Progenitor cell of endocrine pancreas (in vitro differentiated cells): Measurements from ENCODE around the gene PLEKHG2. TPM values are rescaled to one million over a fixed set of nuclear protein-coding genes. Genes with fewer than 3 reads are reported as not detected.

Experiments
- DNase-seq: peaks from one replicate; pipeline ENCODE4 v3.0.0; 2021; ENCODE audit warnings: low spot score; ENCODE audit not compliant: unreplicated experiment
- H3K27ac Mint-ChIP-seq: 2 replicates; pipeline ENCODE4 v1.8.0; 2021; ENCODE audit warnings: mild to moderate bottlenecking, moderate library complexity, mixed read lengths
- H3K27me3 Mint-ChIP-seq: 2 replicates; pipeline ENCODE4 v1.8.0; 2021; ENCODE audit warnings: mixed read lengths
- H3K36me3 Mint-ChIP-seq: 2 replicates; pipeline ENCODE4 v1.8.0; 2022; ENCODE audit warnings: mixed read lengths; ENCODE audit not compliant: insufficient read depth
- H3K4me1 Mint-ChIP-seq: 2 replicates; pipeline ENCODE4 v1.8.0; 2021; ENCODE audit warnings: low read depth, mixed read lengths
- H3K4me3 Mint-ChIP-seq: 2 replicates; pipeline ENCODE4 v1.8.0; 2021; ENCODE audit warnings: low read depth, mild to moderate bottlenecking, moderate library complexity, mixed read lengths
- H3K9me3 Mint-ChIP-seq: 2 replicates; pipeline ENCODE4 v1.8.0; 2021; ENCODE audit warnings: low read depth, mixed read lengths
- CTCF ChIP-seq: fragments of 200-600 bp; sonication (generic); IDR thresholded peaks from one replicate; pipeline ENCODE4 v1.5.0; 2021; ENCODE audit warnings: antibody characterized with exemption, mild to moderate bottlenecking; ENCODE audit not compliant: unreplicated experiment
- total RNA-seq: library from RNA; stranded (reverse); gene quantifications from 2 replicates; pipeline ENCODE4 v1.2.1, GENCODE V29; 2021

Gene PLEKHG2
- total RNA-seq, 1 donor from 2014 or later = 162 TPM

GRCh38 chr19:39409208-39410016 lies 3.1 kb upstream of the PLEKHG2 start:
- TF ChIP-seq CTCF = peak; percentile 34
- Mint-ChIP-seq H3K27me3 (no peaks in the 10 kb centered on the region), H3K4me3 (peak overlapping the region; percentile 98), H3K36me3 (peaks cover 4% of the 10 kb centered on the region), H3K9me3 (no peaks in the 10 kb centered on the region), H3K27ac (peak overlapping the region; percentile 96), H3K4me1 (peaks cover 38% of the 10 kb centered on the region)
- peak; percentile 87 for DNase-seq

- Mint-ChIP-seq H3K27ac (peak overlapping the region; percentile 96), H3K36me3 (peaks cover 4% of the 10 kb centered on the region), H3K9me3 (no peaks in the 10 kb centered on the region), H3K27me3 (no peaks in the 10 kb centered on the region), H3K4me3 (peak overlapping the region; percentile 98), H3K4me1 (peaks cover 44% of the 10 kb centered on the region)
- peak; percentile 1 for TF ChIP-seq CTCF
- no peak for DNase-seq
Measured at GRCh38 chr19:39410017-39410830, 2.2 kb upstream of the PLEKHG2 start.

GRCh38 chr19:39410831-39411080 lies 1.7 kb upstream of the PLEKHG2 start:
- DNase-seq = no peak
- no peaks in the 10 kb centered on the region for H3K27me3 Mint-ChIP-seq
- no peaks in the 10 kb centered on the region for H3K9me3 Mint-ChIP-seq
- peaks cover 46% of the 10 kb centered on the region for H3K4me1 Mint-ChIP-seq
- peak overlapping the region; percentile 98 for H3K4me3 Mint-ChIP-seq
- H3K27ac Mint-ChIP-seq = peak overlapping the region; percentile 96
- TF ChIP-seq CTCF = no peak
- H3K36me3 Mint-ChIP-seq = peaks cover 4% of the 10 kb centered on the region

GRCh38 chr19:39411081-39411831 lies 1.2 kb upstream of the PLEKHG2 start:
- peak overlapping the region; percentile 96 for H3K27ac Mint-ChIP-seq
- H3K27me3 Mint-ChIP-seq = no peaks in the 10 kb centered on the region
- no peak for DNase-seq
- peak overlapping the region; percentile 98 for H3K4me3 Mint-ChIP-seq
- H3K9me3 Mint-ChIP-seq = no peaks in the 10 kb centered on the region
- H3K4me1 Mint-ChIP-seq = peaks cover 44% of the 10 kb centered on the region
- TF ChIP-seq CTCF = no peak
- H3K36me3 Mint-ChIP-seq = peaks cover 4% of the 10 kb centered on the region

- Mint-ChIP-seq H3K4me1 (peaks cover 43% of the 10 kb centered on the region), H3K27me3 (no peaks in the 10 kb centered on the region), H3K27ac (peak overlapping the region; percentile 96), H3K9me3 (no peaks in the 10 kb centered on the region), H3K36me3 (peaks cover 4% of the 10 kb centered on the region), H3K4me3 (peak overlapping the region; percentile 98)
- DNase-seq = peak; percentile 71
- peak; percentile 90 for TF ChIP-seq CTCF
Measured at GRCh38 chr19:39411832-39412099, 703 bp upstream of the PLEKHG2 start.
